HG02973 (cell line): ENCODE measurements around the gene DCANP1.
"Not testable (repeated sequence)": the region's sequence is repeated elsewhere in the genome, so short reads cannot be mapped to it uniquely, and the experiment has no call there.

Source experiments
- ATAC-seq: cut with Tn5 transposase; IDR thresholded peaks from one replicate; pipeline ENCODE4 v1.9.1; 2021; ENCODE audit warnings: moderate library complexity; ENCODE audit not compliant: unreplicated experiment

DCANP1 gene, protein sequence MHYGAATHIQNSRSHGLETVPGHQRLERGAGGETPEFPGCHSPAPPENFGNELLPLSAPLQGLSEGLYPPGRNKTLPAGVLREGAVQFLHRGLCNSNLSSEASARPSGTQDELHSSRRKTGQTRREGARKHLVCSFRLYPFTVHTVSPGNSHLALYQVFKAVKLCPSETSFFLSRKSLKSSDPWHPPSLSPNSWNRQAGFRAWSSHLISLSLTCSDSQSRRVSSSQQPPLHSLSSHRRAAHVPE

DNA sequence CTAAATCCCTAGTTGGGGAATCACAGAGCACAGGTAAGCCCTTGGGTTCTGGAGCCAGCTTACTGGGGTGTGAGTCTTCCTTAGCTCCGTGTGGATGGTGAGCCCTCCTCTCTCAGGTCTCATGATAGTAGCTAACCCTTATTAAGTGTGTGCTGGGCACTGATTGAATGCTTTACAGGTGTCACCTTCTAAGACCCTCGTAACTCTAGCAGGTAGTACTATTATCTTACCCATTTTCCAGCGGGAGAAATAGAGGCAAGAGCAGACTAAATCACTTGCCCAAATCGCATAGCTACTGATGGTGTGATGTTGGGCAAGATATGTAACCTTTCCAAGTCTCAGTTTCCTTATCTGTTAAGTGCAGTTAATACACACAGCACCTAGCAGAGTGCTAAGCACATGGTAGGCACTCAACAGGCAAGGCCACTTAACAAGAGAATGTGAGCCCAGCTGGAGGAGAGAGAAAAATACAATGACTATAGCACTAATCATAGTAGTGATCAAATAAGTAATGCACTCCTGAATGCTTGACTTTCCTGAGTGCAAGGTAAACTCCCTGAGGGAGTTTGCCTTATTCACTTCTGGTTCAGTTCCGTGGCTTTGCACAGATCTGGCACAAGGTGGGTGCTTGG is at the start of gene DCANP1:
Gene DCANP1 (minus strand): TSS at position 51 of the 632 bp plus-strand sequence. CDS start 240 bp downstream, outside the sequence.
- ATAC-seq: no peak

DNA sequence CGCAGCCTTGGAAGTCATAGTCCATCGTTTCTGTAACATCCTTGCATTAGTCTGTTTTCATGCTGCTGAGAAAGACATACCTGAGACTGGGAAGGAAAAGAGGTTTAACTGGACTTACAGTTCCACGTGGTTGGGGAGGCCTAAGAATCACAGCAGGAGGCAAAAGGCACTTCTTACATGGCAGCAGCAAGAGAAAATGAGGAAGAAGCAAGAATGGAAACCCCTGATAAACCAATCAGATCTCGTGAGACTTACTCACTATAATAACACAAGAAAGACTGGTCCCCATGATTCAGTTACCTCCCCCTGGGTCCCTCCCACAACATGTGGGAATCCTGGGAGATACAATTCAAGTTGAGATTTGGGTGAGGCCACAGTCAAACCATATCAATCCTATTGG is 48.4 kb upstream of the DCANP1 start:
- ATAC-seq: not testable (repeated sequence)

DNA sequence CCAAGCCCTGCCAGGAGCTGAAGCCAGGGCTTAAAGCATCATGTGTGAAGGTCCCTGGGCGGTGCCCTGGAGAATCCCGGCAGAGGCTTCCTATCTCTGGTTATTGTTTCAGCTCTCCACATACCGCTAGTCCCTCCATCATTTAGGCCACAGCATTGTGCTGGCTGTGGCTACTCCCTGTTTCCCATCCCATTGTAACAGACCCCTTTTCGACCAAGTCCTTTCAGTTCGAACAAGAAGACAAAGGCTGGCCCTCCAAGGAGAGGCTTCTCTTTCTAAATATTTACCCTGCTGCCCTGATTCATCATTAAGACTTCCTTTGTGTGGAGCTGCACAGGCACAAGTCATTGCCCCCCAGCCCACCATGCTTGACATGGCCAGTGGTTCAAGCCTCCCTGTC is 47.0 kb upstream of the DCANP1 start:
- ATAC-seq: no peak

DNA sequence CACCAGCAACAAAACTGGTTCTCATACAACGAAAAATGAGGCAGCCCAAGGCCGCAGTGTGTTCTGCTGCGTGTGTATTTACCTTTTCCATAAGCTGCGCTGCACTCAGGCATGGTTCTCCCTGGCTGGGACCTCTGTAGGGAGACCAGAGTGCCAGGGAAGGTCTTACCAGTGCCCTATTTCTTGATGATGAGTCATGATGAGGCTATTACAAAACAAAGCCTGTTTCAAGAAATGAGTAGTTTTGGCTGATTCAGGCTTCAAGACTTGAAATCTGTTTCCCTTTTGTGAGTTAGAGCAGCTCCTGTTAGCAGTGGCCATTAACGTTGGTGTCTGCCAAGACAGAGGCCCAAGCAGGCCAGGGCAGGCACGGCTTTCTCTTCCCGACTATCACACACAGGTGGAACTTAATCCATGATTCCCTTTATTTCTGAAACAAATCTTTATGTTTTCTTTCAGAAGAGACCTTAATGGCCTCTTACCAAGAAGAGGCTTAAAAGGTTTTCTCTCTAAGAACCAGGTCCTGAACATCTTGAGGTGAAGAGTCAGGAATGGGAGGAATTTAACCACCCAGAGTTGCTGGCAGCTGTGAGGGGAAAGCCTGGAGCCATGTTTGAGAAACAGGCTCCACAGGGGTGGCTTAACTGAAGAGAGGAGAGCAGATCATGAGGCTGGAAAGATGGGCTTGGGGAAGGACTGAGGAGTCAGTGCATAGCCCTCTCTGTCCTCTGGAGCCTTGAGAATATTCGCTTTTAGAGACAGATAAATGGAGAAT is 46.4 kb upstream of the DCANP1 start:
- no peak for ATAC-seq

DNA sequence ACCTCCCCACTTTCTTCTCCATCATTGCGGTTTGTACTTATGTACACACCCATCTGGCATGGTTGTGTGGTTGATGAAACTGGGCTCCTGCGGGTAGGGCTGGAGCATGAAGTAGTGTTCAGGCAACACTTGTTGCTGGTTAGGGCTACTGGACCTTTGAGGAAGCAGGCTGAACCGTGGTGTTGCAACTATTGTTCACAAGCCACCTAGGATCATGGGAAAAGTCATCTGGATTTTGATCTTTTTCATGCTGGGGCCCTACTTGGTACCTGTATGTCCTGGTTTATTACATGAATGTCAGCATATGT is 45.1 kb upstream of the DCANP1 start:
- no peak for ATAC-seq

DNA sequence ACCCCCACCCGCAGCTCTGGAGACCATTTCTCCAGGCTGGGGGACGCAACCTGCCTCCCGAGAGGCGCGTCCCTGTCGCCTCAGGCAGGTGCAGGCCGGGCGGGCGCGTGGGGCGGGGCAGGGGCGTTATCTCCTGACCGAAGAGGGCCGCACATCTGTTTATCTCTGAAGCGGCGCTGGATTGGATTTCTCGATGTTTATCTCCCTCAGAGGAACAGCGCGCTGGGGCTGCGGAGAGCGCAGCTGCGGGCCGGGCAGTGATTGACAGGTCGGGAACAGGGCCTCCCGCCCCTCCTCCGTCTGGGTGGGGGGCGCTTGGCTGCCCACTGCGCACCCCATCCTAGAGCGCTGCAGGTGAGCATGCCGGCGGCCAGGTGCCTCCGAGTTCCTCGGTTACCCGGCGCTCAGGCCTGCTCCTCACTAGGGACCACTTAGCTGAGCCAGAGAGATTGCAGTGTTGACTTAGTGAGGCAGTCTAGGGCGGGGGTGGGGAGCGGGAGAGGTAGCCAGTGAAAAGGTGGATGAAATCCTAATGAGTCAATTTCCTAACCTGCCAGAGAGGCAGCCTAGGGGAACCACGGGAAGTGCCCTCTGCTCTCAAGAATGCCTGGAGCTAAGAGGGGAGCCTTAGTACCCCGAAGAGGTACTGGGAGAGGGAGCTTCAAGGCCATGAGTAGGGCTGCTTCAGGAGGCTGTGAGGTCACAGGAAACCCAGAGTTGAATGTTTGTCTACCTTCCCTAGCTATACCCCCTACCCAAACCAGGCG is 44.6 kb upstream of the DCANP1 start:
- ATAC-seq: no peak

DNA sequence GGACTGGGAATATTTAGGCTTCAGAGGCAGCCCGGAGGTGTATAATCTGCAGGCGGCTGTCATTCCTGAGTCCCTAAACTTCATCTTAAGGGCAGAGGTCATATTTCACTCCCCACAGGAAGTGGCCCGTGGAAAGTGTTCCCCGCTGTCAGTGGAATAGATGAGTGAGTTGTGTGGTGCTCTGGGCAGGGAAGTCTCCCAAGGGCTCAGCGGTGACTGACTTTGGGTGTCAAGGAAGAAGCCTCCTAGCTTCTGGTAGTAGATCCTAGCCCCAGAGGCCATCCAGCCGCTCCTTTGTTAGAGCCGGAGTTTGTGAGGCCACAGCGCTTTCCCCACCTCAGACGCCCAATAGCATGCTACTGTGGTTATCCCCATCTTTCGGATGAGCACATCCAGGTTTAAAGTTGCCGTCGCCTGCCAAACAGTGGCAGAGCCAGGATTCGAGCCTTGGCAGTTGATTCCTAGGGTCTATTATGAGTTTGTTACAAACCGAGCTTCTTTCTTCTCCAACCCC is 43.9 kb upstream of the DCANP1 start:
- ATAC-seq: no peak

DNA sequence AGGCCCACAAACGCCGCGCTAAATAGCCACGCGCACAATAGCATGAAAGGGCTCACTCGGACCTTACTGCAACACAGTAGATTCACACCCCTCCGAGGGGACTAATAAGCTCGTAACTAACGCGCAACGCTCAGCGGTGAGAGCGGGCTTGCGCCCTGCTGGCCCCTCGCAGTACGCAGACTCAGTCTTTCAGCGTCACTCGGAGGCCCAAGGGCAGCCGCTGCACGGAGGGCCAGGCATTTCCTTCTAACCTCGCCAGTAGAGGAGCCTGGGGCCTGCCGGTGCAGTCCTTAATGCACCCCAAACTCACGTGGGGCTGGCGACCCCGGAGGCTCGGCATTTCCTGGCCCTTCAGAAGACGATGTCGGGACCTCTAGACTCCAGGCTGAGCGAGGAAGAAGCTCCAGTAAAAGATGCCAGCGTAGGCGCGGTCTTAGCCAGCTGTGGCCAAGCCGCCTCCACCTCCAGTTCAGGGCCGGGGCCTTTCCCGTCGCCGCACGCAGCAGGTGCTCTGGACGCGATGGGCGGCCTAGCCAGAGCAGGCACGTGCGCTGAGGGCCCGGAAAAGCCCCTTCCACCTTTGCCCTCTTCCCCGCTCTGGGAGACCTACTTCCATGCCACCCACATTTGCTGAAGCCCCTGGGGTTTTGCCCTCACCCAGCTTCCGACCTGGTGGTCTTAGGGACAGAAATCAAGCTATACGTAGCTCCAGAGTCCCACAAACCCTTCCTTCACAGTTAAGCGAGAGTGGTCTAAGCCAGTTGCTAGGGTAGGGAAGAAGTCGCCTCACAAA is 43.3 kb upstream of the DCANP1 start:
- ATAC-seq: no peak

DNA sequence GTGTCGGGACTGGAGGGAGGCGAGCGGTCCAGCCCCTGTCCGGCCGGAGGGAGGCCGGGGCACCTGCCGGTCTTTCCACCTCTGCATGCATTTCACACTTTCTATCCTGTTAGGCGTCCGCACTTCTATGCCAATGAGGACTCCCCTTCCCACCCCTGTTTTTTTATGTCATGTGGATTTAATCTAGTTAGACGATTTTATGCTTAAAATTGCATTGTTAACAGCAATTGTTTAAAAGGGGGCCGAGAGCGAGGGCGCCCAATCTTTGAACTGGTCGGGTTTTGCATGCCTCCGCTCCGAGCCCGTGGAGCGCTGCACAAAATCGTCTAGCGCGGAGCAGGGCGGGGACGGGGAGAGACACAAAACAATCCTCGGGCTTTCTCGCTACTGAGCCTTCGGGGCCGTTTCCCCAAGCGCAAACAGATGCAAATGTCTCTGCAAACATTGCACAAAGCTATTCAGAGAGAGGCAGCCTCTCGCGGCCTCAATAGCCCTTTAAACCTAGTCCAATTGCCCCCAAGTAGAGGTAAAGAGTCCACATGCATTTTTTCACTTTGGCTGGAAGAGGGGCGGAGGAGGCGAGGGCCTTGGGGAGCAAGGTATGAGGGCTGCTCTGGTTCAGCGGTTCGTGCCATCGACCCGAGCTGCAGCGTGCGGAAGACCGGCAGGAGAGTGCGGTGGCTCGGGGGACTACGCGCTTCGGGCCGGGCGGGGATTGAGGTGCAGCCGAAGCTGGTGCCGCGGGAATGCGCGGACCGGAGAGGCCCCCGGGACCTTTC is 42.5 kb upstream of the DCANP1 start:
- ATAC-seq: no peak

DNA sequence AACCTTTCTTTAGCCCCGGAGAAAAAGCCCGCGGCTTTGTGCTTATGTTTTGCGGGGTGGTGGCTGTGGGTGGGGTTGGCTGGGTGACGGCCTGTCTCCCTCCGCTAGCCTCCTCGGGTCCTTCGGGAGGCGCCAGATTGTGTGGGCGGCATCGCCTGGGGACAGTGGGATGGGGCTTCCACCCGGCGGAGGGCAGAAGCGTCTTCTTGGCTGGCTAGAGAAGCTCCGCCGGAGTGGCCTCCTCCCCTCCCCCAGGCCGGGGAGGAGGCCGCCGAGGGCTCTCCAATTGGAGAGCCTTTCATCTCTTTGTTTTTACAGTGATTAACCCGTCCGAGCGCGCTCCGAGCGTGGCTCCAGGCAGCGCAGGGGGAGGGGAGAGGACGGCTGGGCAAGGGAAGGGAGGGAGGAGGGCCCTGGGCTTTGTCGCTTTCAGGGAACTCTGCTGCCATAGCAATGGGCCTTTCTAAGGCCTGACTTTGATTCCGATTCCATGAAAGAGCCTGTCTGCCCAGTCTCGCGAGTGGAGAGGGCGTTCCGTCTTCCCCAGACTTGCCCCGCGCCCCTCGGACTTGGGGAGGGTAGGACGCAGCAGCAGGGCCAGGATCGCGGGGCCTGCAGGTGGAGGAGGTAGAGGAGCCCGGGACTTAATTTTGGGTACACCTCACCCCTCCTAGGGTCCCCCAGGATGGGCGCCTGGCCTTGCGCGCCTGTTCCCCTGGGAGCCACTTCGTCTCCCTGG is 41.7 kb upstream of the DCANP1 start:
- ATAC-seq: no peak

DNA sequence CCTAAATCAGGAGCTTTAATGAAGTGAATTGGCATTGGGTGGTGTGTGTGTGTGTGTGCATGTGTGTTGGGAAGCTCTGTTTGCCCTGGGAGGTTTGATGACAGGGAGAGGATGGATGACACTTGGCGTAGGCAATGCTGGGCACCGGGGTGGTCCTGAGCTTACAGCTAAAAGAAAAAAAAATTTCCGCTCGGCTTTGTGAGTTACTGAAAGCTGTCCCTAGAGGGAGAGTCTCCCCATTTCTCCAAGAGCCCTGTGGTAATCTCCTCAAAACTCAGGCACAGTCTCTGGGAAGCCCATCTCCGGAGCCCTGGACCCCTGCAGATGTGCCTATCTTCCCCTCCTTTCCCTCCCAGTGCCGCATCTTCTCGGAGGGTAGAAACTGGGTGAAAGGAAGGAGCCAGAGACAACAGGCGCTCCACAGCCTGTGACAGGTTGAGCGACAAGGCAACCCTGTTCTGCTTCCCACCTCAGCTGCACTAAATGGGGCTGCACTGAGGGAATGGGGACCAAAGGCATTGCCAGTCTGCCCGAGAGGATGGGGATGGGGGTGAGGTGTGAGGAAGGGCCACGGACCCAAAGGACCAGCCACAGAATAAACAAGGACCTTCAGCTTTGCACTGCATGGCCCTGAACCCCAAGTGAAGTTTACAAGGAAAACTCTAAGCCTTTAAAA is 40.8 kb upstream of the DCANP1 start:
- ATAC-seq: no peak

DNA sequence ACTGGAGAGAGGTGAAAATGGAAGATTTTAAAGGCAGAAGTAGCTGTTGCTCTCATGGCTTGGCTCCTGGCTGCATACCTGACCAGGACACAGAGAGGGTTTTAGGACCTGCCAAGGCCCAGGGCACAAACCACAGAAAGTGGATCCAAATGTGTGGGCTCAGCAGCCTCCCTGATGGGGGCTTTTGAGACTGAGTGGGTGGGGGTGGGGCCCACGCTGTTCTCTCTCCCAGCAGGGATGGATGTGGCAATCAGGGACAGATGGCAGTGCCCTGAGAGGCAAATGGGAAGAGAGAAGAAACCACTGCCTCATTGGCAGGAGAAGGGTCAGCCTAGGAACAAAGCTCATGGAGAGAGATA is 39.9 kb upstream of the DCANP1 start:
- ATAC-seq: no peak

DNA sequence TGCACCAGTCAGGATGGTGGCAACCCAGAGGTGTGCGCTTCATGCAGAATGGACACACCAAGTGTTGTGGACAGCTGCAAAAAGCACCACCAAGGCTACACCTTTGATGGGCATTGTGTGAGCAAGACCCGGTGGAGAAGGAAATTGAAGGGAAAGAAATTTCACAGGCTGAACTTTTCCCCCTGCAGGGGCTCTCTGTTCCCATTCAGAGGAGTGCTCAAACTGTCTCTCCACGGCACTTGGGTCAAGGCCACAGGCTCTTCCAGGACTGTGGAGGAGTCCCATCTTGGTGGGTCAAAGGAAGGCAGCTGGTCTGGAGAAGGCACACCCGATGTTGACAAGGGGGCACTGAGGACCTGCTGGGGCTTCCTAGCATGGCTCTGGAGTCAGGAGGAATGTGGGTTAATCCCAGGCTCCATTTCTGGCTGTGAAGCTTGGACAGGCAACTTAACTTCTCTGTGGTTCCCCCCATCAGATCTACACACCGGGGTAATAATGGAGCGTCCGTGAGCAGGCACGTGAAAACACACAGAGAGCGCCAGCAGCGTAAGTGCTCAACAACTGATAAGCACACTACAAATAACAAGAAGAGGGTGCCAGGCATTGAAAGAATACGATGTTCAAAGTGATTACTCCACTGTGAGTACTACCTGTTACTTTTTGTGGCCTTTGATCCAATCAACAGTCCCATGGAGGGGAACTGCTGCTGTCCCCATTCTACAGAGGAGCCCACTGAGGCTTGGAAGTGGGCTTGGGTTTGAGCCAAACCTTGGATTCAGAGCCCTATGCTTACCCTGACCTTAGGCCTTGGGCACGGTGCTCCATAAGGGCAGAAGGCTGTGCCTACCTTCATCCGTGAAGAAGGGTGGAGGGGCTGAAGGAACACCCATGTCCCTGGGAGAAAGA is 39.2 kb upstream of the DCANP1 start:
- no peak for ATAC-seq

DNA sequence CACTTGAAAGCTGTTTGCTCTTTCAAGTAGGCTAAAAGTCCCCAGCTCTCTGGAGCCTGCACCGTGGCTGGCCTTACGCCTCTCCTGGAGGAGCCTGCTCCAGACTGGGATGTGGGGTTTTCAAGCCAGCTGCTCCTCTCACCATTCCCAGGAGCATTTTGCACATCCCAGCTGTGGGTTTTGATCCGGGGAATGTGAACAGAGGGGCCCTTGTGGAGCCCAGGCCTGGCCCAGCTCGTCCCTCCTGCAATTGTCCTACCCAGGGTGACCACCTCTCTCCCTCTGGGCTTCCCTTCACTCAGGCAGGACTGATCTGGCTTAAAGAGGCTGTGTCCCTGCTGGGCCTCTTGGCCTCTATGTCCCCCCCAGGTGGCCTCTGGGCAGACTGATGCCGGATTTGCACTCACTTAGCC is 37.5 kb upstream of the DCANP1 start:
- no peak for ATAC-seq

DNA sequence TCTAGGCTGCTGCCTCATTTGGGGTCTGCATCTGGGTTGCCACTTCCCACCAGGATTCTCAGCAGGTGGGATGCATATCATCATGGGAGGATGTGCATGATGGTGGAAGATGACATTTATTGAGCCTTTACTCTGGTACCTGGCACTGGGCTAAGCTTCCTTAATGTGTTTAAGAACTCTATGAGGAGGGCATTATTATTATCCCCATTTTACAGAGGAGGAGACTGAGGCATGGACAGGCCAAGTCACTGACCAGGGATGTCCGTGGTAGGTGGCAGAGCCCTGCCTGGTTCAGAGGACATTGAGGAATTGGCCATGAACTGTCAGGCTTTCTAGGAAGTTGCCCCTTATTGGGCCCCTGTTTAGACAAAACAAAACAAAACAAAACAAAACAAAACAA is 36.1 kb upstream of the DCANP1 start:
- ATAC-seq: no peak

DNA sequence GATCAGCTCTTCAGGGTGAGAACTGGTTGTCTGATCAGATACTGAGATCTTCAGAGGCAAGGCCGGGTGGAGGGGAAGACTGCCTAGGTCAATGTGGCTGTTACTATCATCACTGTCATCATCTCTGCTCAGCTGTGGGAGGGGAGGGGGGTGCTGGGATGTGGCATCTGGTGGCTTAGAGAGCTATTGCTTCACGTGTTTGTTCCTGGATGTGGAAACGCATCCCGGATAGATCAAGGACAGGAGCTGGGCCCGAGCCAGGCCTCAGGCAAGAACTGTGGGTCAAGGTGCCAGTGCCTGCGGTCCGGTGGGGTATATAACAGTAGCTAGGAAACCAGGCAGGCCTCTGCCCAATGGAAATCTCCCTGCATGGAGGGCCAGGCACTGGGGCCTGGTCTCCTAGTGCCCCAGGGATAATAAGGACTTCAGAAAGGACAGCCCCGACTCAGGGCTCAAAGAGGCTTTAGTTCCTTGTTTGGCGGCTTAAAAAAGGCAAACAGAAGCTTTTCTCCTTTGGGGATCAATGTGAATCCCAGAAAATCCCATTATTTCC is 35.3 kb upstream of the DCANP1 start:
- ATAC-seq: no peak

DNA sequence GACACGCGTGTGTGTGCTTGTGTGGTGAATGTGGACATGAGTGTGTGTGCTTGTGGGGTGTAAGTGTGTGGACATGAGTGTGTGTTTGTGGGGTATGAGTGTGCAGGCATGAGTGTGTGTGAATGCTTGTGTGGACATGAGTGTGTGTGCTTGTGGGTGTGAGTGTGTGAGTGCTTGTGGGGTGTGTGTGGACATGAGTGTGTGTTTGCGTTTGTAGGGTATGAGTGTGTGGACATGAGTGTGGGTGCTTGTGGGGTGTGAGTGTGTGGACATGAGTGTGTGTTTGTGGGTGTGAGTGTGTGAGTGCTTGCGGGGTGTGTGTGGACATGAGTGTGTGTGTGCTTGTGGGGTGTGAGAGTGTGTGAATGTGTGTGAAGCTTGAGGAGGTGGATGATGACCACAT is 34.8 kb upstream of the DCANP1 start:
- ATAC-seq: no peak
